Neural cell (in vitro differentiated cells): ENCODE results near the gene CD84. TPM values are rescaled to one million over a fixed set of nuclear protein-coding genes. Genes with fewer than 3 reads are reported as not detected.

Experiments used
- H2AFZ ChIP-seq: fragments of 200-600, 300-800 bp; sonication (generic), shearing (Covaris generic); 2 replicates; pipeline ENCODE4 v1.6.0; 2014; ENCODE audit warnings: low read depth, mild to moderate bottlenecking, antibody characterized with exemption, low read length, moderate library complexity
- H3F3A ChIP-seq: fragments of 200-600 bp; shearing (Covaris generic); 2 replicates; pipeline ENCODE4 v1.6.1; 2016; ENCODE audit warnings: mild to moderate bottlenecking, moderate library complexity, mixed read lengths, antibody characterized with exemption, low read length; ENCODE audit not compliant: insufficient read depth, poor library complexity, severe bottlenecking
- H3K27ac ChIP-seq: fragments of 200-600, 300-800 bp; sonication (generic), shearing (Covaris generic); 2 replicates; pipeline ENCODE4 v1.5.1; 2014; ENCODE audit warnings: mild to moderate bottlenecking, low read length, moderate library complexity
- H3K27me3 ChIP-seq: fragments of 300-800, 200-600 bp; sonication (generic), shearing (Covaris generic); 2 replicates; pipeline ENCODE4 v1.6.0; 2014; ENCODE audit warnings: mild to moderate bottlenecking, low read depth, low read length, moderate library complexity; ENCODE audit not compliant: insufficient read depth
- H3K36me3 ChIP-seq: fragments of 300-800, 200-600 bp; sonication (generic), shearing (Covaris generic); 2 replicates; pipeline ENCODE4 v1.5.1; 2014; ENCODE audit warnings: mild to moderate bottlenecking, antibody characterized with exemption, low read length, moderate library complexity; ENCODE audit not compliant: insufficient read depth
- H3K4me2 ChIP-seq: fragments of 300-800, 200-600 bp; sonication (generic), shearing (Covaris generic); 2 replicates; pipeline ENCODE4 v1.6.0; 2014; ENCODE audit warnings: mild to moderate bottlenecking, low read length
- H3K4me3 ChIP-seq: fragments of 300-800, 200-600 bp; sonication (generic), shearing (Covaris generic); 2 replicates; pipeline ENCODE4 v1.5.1; 2014; ENCODE audit warnings: mild to moderate bottlenecking, low read length, moderate library complexity
- H3K79me2 ChIP-seq: fragments of 200-600 bp; shearing (Covaris generic); replicated peaks from 2 replicates; pipeline ENCODE4 v1.6.0; 2014; ENCODE audit warnings: mild to moderate bottlenecking, low read length, moderate library complexity; ENCODE audit not compliant: insufficient read depth
- H3K9ac ChIP-seq: fragments of 300-800, 200-600 bp; sonication (generic), shearing (Covaris generic); 2 replicates; pipeline ENCODE4 v1.6.1; 2016; ENCODE audit warnings: mild to moderate bottlenecking, low read length, mixed read lengths
- H3K9me2 ChIP-seq: fragments of 200-600 bp; shearing (Covaris generic); 2 replicates; pipeline ENCODE4 v1.6.1; 2016; ENCODE audit warnings: mild to moderate bottlenecking, low read length, mixed read lengths; ENCODE audit not compliant: insufficient read depth
- H3K9me3 ChIP-seq: fragments of 200-600, 300-800 bp; sonication (generic), shearing (Covaris generic); 2 replicates; pipeline ENCODE4 v1.6.1; 2016; ENCODE audit warnings: mild to moderate bottlenecking, mixed run types, low read length, moderate library complexity, mixed read lengths
- H4K20me1 ChIP-seq: fragments of 200-600 bp; shearing (Covaris generic); 2 replicates; pipeline ENCODE4 v1.6.1; 2016; ENCODE audit warnings: mild to moderate bottlenecking, mixed run types; ENCODE audit not compliant: insufficient read depth
- CTCF ChIP-seq: fragments of 450-650 bp; IDR thresholded peaks from 2 replicates; pipeline ENCODE4 v1.5.1; 2014; ENCODE audit warnings: antibody characterized with exemption, mild to moderate bottlenecking, moderate library complexity; ENCODE audit not compliant: poor library complexity, severe bottlenecking
- EP300 ChIP-seq: fragments of 450-650 bp; conservative IDR thresholded peaks from 2 replicates; pipeline ENCODE4 v1.6.1; 2014; ENCODE audit warnings: antibody characterized with exemption, mild to moderate bottlenecking, moderate library complexity; ENCODE audit not compliant: poor library complexity, severe bottlenecking
- EZH2 ChIP-seq: fragments of 200-600, 300-800 bp; shearing (Covaris generic), sonication (generic); IDR thresholded peaks from 2 replicates; pipeline ENCODE4 v1.6.1; 2014; ENCODE audit warnings: antibody characterized with exemption, low read length, borderline replicate concordance, mild to moderate bottlenecking; ENCODE audit not compliant: insufficient read depth, poor library complexity, severe bottlenecking
- MXI1 ChIP-seq: fragments of 450-650 bp; conservative IDR thresholded peaks from 2 replicates; pipeline ENCODE4 v1.6.1; 2014; ENCODE audit warnings: antibody characterized with exemption, mild to moderate bottlenecking; ENCODE audit not compliant: poor library complexity, severe bottlenecking
- POLR2AphosphoS5 ChIP-seq: IDR thresholded peaks from 2 replicates; pipeline ENCODE4 v1.6.1; 2012
- RAD21 ChIP-seq: fragments of 450-650 bp; conservative IDR thresholded peaks from 2 replicates; pipeline ENCODE4 v1.6.1; 2014; ENCODE audit warnings: antibody characterized with exemption, mild to moderate bottlenecking, moderate library complexity
- REST ChIP-seq: IDR thresholded peaks from 2 replicates; pipeline ENCODE4 v1.6.1; 2012; ENCODE audit warnings: borderline replicate concordance
- SMC3 ChIP-seq: fragments of 450-650 bp; conservative IDR thresholded peaks from 2 replicates; pipeline ENCODE4 v1.6.1; 2014; ENCODE audit warnings: antibody characterized with exemption, mild to moderate bottlenecking, moderate library complexity; ENCODE audit not compliant: poor library complexity
- TAF1 ChIP-seq: IDR thresholded peaks from 2 replicates; pipeline ENCODE4 v1.6.1; 2012; ENCODE audit warnings: low read depth
- polyA plus RNA-seq: library from polyadenylated mRNA; depleted of rRNA; stranded (reverse); fragments of >200 nt; gene quantifications from 2 replicates; pipeline ENCODE4 v1.2.3, GENCODE V29; 2014

CD84 gene
- polyA plus RNA-seq, 1 donor from 2014 or later: not detected

- H3K4me2 ChIP-seq: no peak overlapping the region
- no peaks in the 10 kb centered on the region for H4K20me1 ChIP-seq
Measured at GRCh38 chr1:160542303-160542945, 36.9 kb downstream of the CD84 start.

GRCh38 chr1:160541622-160542302, 37.5 kb downstream of the CD84 start:
- no peaks in the 10 kb centered on the region for H3F3A ChIP-seq
- H3K36me3 ChIP-seq: no peaks in the 10 kb centered on the region
- no peaks in the 10 kb centered on the region for H3K79me2 ChIP-seq
- H3K4me2 ChIP-seq: no peak overlapping the region
- TF ChIP-seq TAF1: no peak
- no peaks in the 10 kb centered on the region for H3K9me2 ChIP-seq
- no peak overlapping the region for H3K27ac ChIP-seq
- no peaks in the 10 kb centered on the region for H3K9me3 ChIP-seq
- no peaks in the 10 kb centered on the region for H4K20me1 ChIP-seq
- H3K9ac ChIP-seq: no peak overlapping the region
- H3K27me3 ChIP-seq: no peaks in the 10 kb centered on the region
- H2AFZ ChIP-seq: no peak overlapping the region
- H3K4me3 ChIP-seq: no peak overlapping the region

More at GRCh38 chr1:160542303-160542945, 36.9 kb downstream of the CD84 start:
- no peaks in the 10 kb centered on the region for H3F3A ChIP-seq
- no peaks in the 10 kb centered on the region for H3K9me3 ChIP-seq
- H3K9ac ChIP-seq: no peak overlapping the region
- H3K36me3 ChIP-seq: no peaks in the 10 kb centered on the region
- no peak overlapping the region for H3K27ac ChIP-seq
- no peak overlapping the region for H2AFZ ChIP-seq
- TF ChIP-seq POLR2AphosphoS5: no peak
- no peak for TF ChIP-seq EZH2
- TF ChIP-seq REST: no peak
- TF ChIP-seq TAF1: no peak
- no peaks in the 10 kb centered on the region for H3K9me2 ChIP-seq
- no peaks in the 10 kb centered on the region for H3K79me2 ChIP-seq
- no peaks in the 10 kb centered on the region for H3K27me3 ChIP-seq
- H3K4me3 ChIP-seq: no peak overlapping the region

- Histone ChIP-seq H3F3A (no peaks in the 10 kb centered on the region), H4K20me1 (no peaks in the 10 kb centered on the region), H3K27ac (no peak overlapping the region), H2AFZ (no peak overlapping the region), H3K9me2 (no peaks in the 10 kb centered on the region), H3K27me3 (no peaks in the 10 kb centered on the region), H3K79me2 (no peaks in the 10 kb centered on the region), H3K4me3 (no peak overlapping the region), H3K9ac (no peak overlapping the region), H3K4me2 (no peak overlapping the region), H3K36me3 (no peaks in the 10 kb centered on the region), H3K9me3 (no peaks in the 10 kb centered on the region)
- no peak for TF ChIP-seq SMC3
- TF ChIP-seq EP300: no peak
- no peak for TF ChIP-seq CTCF
- no peak for TF ChIP-seq EZH2
- no peak for TF ChIP-seq TAF1
- TF ChIP-seq POLR2AphosphoS5: no peak
- no peak for TF ChIP-seq MXI1
- no peak for TF ChIP-seq RAD21
- TF ChIP-seq REST: no peak
Measured at GRCh38 chr1:160540859-160541233, 38.5 kb downstream of the CD84 start.
